ENCODE data around the gene ARID3C. TPM values are rescaled to one million over a fixed set of nuclear protein-coding genes. Genes with fewer than 3 reads are reported as not detected.
A peak's percentile ranks its signal among the peaks of the same experiment; 100 is the strongest.

ARID3C gene
- polyA plus RNA-seq, 1 of the 3 experiments (the other 2 are of a cell fraction): 0.08 TPM

- peaks cover 5 to 22% of the 10 kb centered on the region in 2 experiments; a peak in 2 of 4 replicates for H3K4me1 ChIP-seq (ENCODE audit: control insufficient read depth in 1 of 2, insufficient read depth in 2 of 2, low read depth in 1 of 2, low read length in 1 of 2)
- peaks cover 23% of the 10 kb centered on the region in 2 experiments for H3K36me3 ChIP-seq (replicated peaks in 1 of 2; ENCODE audit: control insufficient read depth in 1 of 2, insufficient read depth in 2 of 2, low read length in 1 of 2)
- H4K20me1 ChIP-seq (ENCODE audit: insufficient read depth): no peaks in the 10 kb centered on the region
- H3K9me2 ChIP-seq: no peaks in the 10 kb centered on the region
- peak within 1 kb of the TSS; percentile 81 for H3K9ac ChIP-seq
- no peaks in the 10 kb centered on the region for H3F3A ChIP-seq (replicated peaks; ENCODE audit: insufficient read depth)
- no peak for TF ChIP-seq EP300 (IDR thresholded peaks at IDR 0.05; ENCODE audit: borderline replicate concordance in 1 of 2, low read depth in 1 of 2, low read length in 1 of 2)
- 0 out of 2 replicates have a peak, but pooled peaks have one; percentile 32 for TF ChIP-seq MAX (IDR thresholded peaks at IDR 0.05; ENCODE audit: low read depth)
- peak; percentile 95 for TF ChIP-seq GABPA (IDR thresholded peaks at IDR 0.05; ENCODE audit: low read depth)
- TF ChIP-seq TAF1 (IDR thresholded peaks at IDR 0.05; ENCODE audit: borderline replicate concordance, low read depth, low read length): peak; percentile 61; the same call in 1 of the 2 replicates
- no peak for TF ChIP-seq EZH2phosphoT487 (IDR thresholded peaks at IDR 0.05; ENCODE audit: borderline replicate concordance, low read depth)
- TF ChIP-seq YY1 (IDR thresholded peaks at IDR 0.05; ENCODE audit: low read depth): peak; percentile 77; the same call in 1 of the 2 replicates
- no peak for TF ChIP-seq RCOR1 (IDR thresholded peaks at IDR 0.05; ENCODE audit: low read length)
- TF ChIP-seq POLR2AphosphoS5 (IDR thresholded peaks at IDR 0.05; ENCODE audit: low read depth, low read length): peak; percentile 56; the same call in 1 of the 2 replicates
- peak; percentile 76 for TF ChIP-seq PBX3 (IDR thresholded peaks at IDR 0.05)
- no peak for TF ChIP-seq MEF2A (IDR thresholded peaks at IDR 0.05; ENCODE audit: borderline replicate concordance, low read depth)
- no peak for TF ChIP-seq NFIC (IDR thresholded peaks at IDR 0.05; ENCODE audit: borderline replicate concordance)
- TF ChIP-seq SIN3A (IDR thresholded peaks at IDR 0.05; ENCODE audit: borderline replicate concordance, low read depth, low read length): no peak
- no peak for TF ChIP-seq TCF12 (IDR thresholded peaks at IDR 0.05)
- TF ChIP-seq ZBTB33 (IDR thresholded peaks at IDR 0.05; ENCODE audit: borderline replicate concordance, low read depth): no peak
- peak; percentile 68 for TF ChIP-seq CHD2 (IDR thresholded peaks at IDR 0.05; ENCODE audit: low read length, partially characterized antibody)
- TF ChIP-seq RFX5 (IDR thresholded peaks at IDR 0.05; ENCODE audit: low read length): 0 out of 2 replicates have a peak, but pooled peaks have one; percentile 47
- TF ChIP-seq MXI1 (IDR thresholded peaks at IDR 0.05; ENCODE audit: low read depth, low read length): peak; percentile 82; the same call in 1 of the 2 replicates
- peak; percentile 64; the same call in 1 of the 2 replicates for TF ChIP-seq ELF1 (IDR thresholded peaks at IDR 0.05)
- no peak for TF ChIP-seq REST (IDR thresholded peaks at IDR 0.05; ENCODE audit: low read depth, low read length)
- peak within 1 kb of the TSS in 1 of 2 experiments; percentile 13; a peak in 2 of 4 replicates for H3K27ac ChIP-seq (ENCODE audit: low read depth in 2 of 2, low read length in 1 of 2)
- CTCF ChIA-PET: interaction anchor here (0.9 to 2.6 kb wide), 8 partner anchors 14 to 216 kb away, joined by 3 to 35 read pairs (median 10); no protein-coding TSS in a partner anchor
- 8% methylated on average over 18 of the region's 43 CpGs for WGBS (ENCODE audit: low lambda C conversion rate)
- H3K27me3 ChIP-seq (ENCODE audit: insufficient read depth): no peaks in the 10 kb centered on the region
- peak; percentile 97 for DNase-seq
- peaks cover 14% of the 10 kb centered on the region for H3K79me2 ChIP-seq (ENCODE audit: insufficient read depth)
- H3K4me3 ChIP-seq (ENCODE audit: low read depth in 2 of 2, low read length in 1 of 2): peak within 1 kb of the TSS; percentile 94 to 96
- POLR2A ChIA-PET: interaction anchor here (0.6 to 1.6 kb wide), 2 partner anchors 10 to 17 kb away, joined by 3 to 10 read pairs; partner anchors contain the start of gene SIGMAR1
- no peaks in the 10 kb centered on the region for H3K9me3 ChIP-seq
- H3K4me2 ChIP-seq: peak within 1 kb of the TSS; percentile 90
- H2AFZ ChIP-seq (ENCODE audit: low read depth): peak within 1 kb of the TSS; percentile 95
Observed at GRCh38 chr9:34620061-34620994, 8.5 kb downstream of the ARID3C start, which contains the start of gene DCTN3. Gene DCTN3, minus strand, starts transcription at chr9:34620495. Its CDS starts 31 bp downstream, at chr9:34620464.
